NT2/D1 (cell line): ENCODE measurements around the gene PDGFRB.

ENCODE experiments used
- DNase-seq: peaks from one replicate; pipeline ENCODE4 v3.0.0-alpha.2; 2011; ENCODE audit warnings: low read depth, low spot score
- H3K27me3 ChIP-seq: 2 replicates; pipeline ENCODE4 v1.6.0; 2011; ENCODE audit warnings: mild to moderate bottlenecking; ENCODE audit not compliant: insufficient read length, insufficient read depth
- H3K36me3 ChIP-seq: 2 replicates; pipeline ENCODE4 v1.6.1; 2011; ENCODE audit warnings: mild to moderate bottlenecking, low read length, mixed read lengths; ENCODE audit not compliant: insufficient read depth, insufficient read length
- H3K4me1 ChIP-seq: 2 replicates; pipeline ENCODE4 v1.5.1; 2011; ENCODE audit not compliant: insufficient read depth, insufficient read length
- H3K4me3 ChIP-seq: 2 replicates; pipeline ENCODE4 v1.5.1; 2011; ENCODE audit warnings: low read depth; ENCODE audit not compliant: insufficient read length
- H3K9ac ChIP-seq: 2 replicates; pipeline ENCODE4 v1.6.0; 2011; ENCODE audit warnings: low read depth; ENCODE audit not compliant: insufficient read length
- H3K9me3 ChIP-seq: 2 replicates; pipeline ENCODE4 v1.5.1; 2011; ENCODE audit warnings: mild to moderate bottlenecking, low read length; ENCODE audit not compliant: insufficient read depth
- SUZ12 ChIP-seq: IDR thresholded peaks from 2 replicates; pipeline ENCODE4 v1.6.1; 2011; ENCODE audit not compliant: insufficient read length, insufficient read depth; ENCODE audit errors: extremely low read depth
- YY1 ChIP-seq: IDR thresholded peaks from 2 replicates; pipeline ENCODE4 v1.6.1; 2011; ENCODE audit not compliant: insufficient read length, insufficient read depth
- ZNF274 ChIP-seq: IDR thresholded peaks from 2 replicates; pipeline ENCODE4 v1.6.1; 2011; ENCODE audit warnings: mild to moderate bottlenecking, low read depth, low read length

PDGFRB gene

GRCh38 chr5:150161242-150162141, 5.8 kb upstream of the PDGFRB start:
- H3K4me1 ChIP-seq, result peaks cover 23% of the 10 kb centered on the region
- H3K27me3 ChIP-seq, result peaks cover 47% of the 10 kb centered on the region
- H3K36me3 ChIP-seq, result no peaks in the 10 kb centered on the region
- no peaks in the 10 kb centered on the region for H3K9me3 ChIP-seq
- H3K4me3 ChIP-seq, result no peak overlapping the region
- TF ChIP-seq SUZ12 (no peak), ZNF274 (no peak), YY1 (no peak)
- no peak overlapping the region for H3K9ac ChIP-seq
- no peak for DNase-seq

GRCh38 chr5:150160448-150161081, 4.9 kb upstream of the PDGFRB start:
- Histone ChIP-seq H3K9ac (no peak overlapping the region), H3K27me3 (peaks cover 43% of the 10 kb centered on the region), H3K9me3 (no peaks in the 10 kb centered on the region), H3K4me1 (peaks cover 23% of the 10 kb centered on the region), H3K36me3 (no peaks in the 10 kb centered on the region), H3K4me3 (no peak overlapping the region)
- DNase-seq, result no peak
- TF ChIP-seq ZNF274 (no peak), YY1 (no peak), SUZ12 (no peak)

GRCh38 chr5:150159741-150160179, 4.1 kb upstream of the PDGFRB start:
- Histone ChIP-seq H3K4me3 (no peak overlapping the region), H3K9me3 (no peaks in the 10 kb centered on the region), H3K4me1 (peaks cover 23% of the 10 kb centered on the region), H3K27me3 (peaks cover 35% of the 10 kb centered on the region), H3K9ac (no peak overlapping the region), H3K36me3 (no peaks in the 10 kb centered on the region)
- DNase-seq, result no peak
- TF ChIP-seq YY1 (no peak), SUZ12 (no peak), ZNF274 (no peak)

- peaks cover 28% of the 10 kb centered on the region for H3K27me3 ChIP-seq
- no peak for DNase-seq
- TF ChIP-seq YY1, result no peak
- TF ChIP-seq SUZ12, result no peak
- TF ChIP-seq ZNF274, result no peak
- H3K9me3 ChIP-seq, result no peaks in the 10 kb centered on the region
- H3K9ac ChIP-seq, result no peak overlapping the region
- no peak overlapping the region for H3K4me3 ChIP-seq
- H3K4me1 ChIP-seq, result peaks cover 21% of the 10 kb centered on the region
- H3K36me3 ChIP-seq, result no peaks in the 10 kb centered on the region
Measured at GRCh38 chr5:150159031-150159430, 3.4 kb upstream of the PDGFRB start.

- Histone ChIP-seq H3K4me1 (peaks cover 25% of the 10 kb centered on the region), H3K4me3 (no peak overlapping the region)
- TF ChIP-seq SUZ12 (no peak), YY1 (no peak)
Measured at GRCh38 chr5:150158170-150158949, 2.7 kb upstream of the PDGFRB start.

GRCh38 chr5:150157168-150157567, 1.5 kb upstream of the PDGFRB start:
- peaks cover 18% of the 10 kb centered on the region for H3K27me3 ChIP-seq
- TF ChIP-seq SUZ12, result no peak
- TF ChIP-seq YY1, result no peak
- TF ChIP-seq ZNF274, result no peak
- peaks cover 30% of the 10 kb centered on the region for H3K4me1 ChIP-seq

More at GRCh38 chr5:150158170-150158949, 2.7 kb upstream of the PDGFRB start:
- Histone ChIP-seq H3K36me3 (peaks cover 5% of the 10 kb centered on the region), H3K9me3 (no peaks in the 10 kb centered on the region), H3K9ac (no peak overlapping the region), H3K27me3 (peaks cover 22% of the 10 kb centered on the region)
- DNase-seq, result no peak

GRCh38 chr5:150156540-150156939, 895 bp upstream of the PDGFRB start:
- H3K9ac ChIP-seq, result no peak overlapping the region
- no peak for TF ChIP-seq YY1
- no peak for TF ChIP-seq SUZ12
- TF ChIP-seq ZNF274, result no peak
- no peak overlapping the region for H3K4me3 ChIP-seq
- DNase-seq, result no peak
- peaks cover 18% of the 10 kb centered on the region for H3K27me3 ChIP-seq
- no peaks in the 10 kb centered on the region for H3K9me3 ChIP-seq
- H3K36me3 ChIP-seq, result peaks cover 17% of the 10 kb centered on the region
- peaks cover 25% of the 10 kb centered on the region for H3K4me1 ChIP-seq

More at GRCh38 chr5:150157168-150157567, 1.5 kb upstream of the PDGFRB start:
- Histone ChIP-seq H3K9me3 (no peaks in the 10 kb centered on the region), H3K4me3 (no peak overlapping the region), H3K36me3 (peaks cover 17% of the 10 kb centered on the region), H3K9ac (no peak overlapping the region)
- DNase-seq, result no peak
